CD4-positive, alpha-beta T cell treated with Interleukin-15 for 1 hour (primary cell): ENCODE data around the gene LGALS7.
A peak's percentile ranks its signal among the peaks of the same experiment; 100 is the strongest.

Experiments
- DNase-seq: peaks from one replicate; pipeline ENCODE4 v3.0.0-alpha.2; 2020

LGALS7 gene

DNA sequence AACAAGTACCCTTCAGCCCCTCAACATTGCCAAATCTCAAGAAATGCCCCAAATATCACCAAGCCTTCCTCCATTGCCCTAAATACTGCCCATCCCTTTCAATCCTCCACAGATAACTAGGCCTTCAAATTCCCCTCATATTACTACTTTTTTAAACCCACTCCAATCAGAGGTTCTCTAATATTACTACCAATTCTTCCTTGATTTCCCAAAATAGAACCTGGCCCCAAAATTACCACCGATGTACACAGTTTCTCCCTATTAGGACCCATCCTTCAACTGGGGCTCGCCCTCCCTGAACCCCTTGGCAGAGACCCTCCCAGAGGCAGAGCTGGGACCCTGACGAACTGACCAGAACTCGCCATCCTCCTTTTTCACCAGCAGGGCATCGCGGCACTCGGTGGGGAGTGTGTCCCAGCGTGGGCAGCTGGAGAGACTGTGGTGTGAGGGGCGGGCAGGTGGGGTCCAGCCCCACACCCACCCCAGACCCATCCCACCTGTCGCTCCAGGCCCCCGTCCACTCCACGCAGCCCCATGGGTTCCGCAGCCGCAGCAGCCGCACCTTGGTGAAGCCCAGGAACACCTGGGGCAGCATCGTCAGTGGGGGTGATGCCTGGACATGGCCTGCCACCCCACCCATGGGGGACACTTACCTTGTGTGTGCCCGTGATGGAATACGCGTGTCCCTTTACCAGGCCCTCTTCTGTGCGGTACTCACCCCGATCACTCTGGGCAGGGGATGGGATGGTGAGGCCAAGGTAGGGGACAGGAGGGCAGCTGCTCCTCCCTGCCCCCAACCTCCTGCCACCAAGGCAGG lies 35.2 kb downstream of the LGALS7 start:
- no peak for DNase-seq

DNA sequence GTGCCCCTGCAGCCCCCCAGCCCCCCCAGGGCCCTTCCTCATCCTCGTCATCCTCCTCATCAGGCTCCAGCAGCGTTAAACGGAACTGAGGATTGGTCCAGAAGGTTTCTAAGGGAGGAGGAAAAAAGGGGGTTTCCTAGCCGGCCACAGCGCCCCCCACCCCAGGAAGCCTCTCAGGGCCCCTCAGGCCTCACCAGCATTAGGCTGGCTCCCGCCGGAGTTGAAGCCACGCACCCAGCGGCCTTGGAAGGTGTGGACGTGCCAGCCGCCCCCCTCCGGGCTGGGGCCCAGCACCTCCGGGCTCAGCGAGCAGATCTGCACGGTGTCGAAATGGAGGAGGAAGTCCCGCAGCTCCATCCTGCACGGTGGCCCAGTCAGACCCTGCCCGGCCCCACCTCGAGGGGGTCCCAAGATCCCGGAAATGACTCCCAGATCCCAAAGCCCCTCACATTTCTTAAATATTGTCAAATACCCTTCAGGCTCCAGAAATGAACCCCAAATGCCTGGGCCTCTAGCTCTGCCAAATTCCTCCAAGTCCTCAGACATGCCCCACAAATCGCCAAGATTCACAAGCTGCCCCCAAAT lies 35.9 kb downstream of the LGALS7 start:
- no peak for DNase-seq

DNA sequence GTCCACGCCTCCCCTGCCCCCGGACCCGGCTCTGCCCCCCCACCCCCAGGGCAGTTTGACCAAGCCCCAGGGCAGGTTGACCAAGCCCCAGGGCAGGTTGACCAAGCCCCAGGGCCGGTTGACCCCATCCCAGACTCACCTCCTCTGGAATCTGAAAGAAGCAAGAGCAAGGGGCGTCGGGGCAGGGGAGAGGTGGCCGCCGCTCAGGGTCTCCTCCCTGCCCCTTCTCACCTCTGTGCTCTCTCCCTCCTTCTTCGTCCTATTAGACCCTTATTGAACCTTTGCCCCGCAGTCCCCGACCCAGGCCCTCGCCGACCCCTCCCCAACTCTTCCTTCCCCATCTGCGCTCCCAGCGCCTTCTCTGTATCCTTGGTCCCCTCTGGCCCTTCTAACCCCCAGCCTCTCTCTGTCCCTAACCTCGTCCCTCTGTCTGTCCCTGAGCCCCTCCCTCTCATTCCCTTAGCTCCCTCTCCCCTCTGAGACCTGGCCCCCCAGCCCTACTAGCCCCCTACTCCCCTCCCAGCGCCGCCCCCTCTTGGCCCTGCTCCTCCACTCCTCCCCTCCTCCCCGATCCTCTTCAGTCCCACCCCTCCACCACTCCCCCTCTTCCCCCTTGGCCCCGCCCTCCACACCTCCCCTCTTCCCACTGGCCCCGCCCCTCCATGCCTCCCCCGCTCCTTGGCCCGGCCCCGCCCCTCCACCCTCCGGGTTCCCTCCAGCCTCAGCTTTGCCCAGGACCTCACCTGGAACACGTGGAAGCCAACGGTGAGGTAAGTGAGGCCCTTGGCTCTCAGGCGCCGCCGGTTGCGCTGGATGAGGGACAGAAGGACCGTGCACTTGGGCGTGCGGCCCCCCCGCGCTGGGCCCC lies 36.7 kb downstream of the LGALS7 start:
- DNase-seq, result peak; percentile 70

DNA sequence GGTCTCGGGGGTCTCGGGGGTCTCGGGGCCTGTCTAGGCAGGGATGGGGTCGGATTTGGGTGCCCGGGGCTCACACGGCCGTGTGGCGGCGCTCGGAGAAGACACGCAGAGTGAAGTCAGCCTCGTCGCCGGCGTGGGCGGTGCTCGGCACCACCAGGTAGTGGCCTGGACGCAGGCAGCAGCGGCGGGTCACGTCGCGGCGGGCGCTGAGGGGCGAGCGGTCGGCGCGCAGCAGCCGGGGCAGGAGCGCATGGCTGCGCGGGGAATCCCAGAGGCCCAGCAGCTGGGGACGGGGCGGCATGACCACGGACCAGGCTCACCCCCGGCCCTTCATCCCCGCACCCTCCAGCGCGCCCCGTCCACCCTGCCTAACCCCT lies 37.3 kb downstream of the LGALS7 start:
- DNase-seq, result peak; percentile 67

DNA sequence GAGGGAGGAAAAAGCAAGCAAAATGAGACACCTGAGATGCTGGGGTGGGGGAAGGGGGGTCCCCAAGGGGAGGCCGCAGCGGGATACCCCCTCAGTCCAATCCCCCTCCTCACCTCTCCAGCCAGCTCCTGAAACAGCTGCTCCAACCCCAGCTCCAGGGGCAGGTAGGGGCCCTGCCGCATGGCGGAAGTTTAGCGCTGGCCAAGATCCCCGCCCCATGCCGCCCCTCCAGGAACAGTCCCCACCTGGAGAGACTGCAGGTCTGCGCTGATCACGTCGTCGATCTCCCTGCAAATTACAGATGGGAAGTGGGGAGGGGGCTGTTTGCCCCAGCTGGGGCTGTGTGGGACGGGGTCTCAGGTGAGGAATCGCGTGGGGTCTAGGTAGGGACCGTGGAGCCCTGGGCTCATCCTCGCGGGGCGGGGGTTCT lies 38.0 kb downstream of the LGALS7 start:
- DNase-seq, result no peak

DNA sequence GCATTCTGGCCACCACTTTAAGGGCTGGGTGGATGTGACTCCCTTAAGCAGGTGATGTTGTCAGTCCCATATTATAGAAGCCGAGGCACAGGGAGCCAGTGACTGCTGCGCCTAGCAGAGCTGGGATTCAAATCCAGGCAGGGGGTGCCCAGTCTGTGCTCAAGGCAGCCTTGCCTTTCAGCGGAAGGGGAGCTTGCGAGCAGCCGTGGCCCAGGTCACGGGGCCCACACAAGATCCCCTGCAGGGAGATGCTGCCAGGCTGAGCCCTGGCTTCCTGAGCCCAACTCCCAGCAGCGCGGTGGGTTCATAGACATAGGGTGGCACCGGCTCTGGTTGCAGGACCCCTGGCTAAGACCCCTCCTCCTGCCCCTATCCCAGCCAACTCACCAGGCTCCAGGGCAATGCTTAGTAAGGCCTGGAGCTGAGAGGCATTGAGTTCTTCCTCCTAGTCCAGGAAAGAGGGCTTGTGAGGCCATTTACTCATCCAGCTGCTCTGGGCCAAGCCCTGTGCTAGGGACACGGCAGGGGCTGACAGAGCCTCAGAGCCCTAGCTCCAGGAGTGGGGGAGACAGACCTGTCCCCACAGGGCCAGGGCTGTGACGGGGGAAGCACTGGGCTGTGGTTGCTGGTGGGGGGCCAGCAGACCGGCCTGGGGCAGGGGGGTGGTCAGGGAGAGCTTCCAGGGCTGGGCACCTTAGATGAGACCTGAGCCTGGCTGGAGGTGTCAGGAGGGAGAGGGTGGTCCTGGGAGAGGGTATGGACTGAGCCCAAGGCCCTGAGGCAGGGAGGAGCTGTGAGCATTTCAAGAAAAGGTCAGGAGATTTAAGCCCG lies 38.7 kb downstream of the LGALS7 start:
- peak; percentile 36 for DNase-seq

DNA sequence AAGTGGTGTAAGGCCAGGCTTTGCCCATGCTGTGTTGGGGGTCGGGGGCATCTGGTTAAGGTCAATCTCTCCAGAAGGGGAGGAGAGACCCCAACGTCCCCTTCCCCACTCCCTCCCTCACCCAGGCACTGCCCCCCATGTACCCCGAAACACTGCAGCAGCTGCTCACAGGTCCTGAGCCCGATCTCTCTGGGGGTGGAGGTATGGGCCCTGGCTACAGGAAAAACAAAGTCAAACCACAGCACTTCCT lies 39.2 kb downstream of the LGALS7 start:
- DNase-seq, result no peak

DNA sequence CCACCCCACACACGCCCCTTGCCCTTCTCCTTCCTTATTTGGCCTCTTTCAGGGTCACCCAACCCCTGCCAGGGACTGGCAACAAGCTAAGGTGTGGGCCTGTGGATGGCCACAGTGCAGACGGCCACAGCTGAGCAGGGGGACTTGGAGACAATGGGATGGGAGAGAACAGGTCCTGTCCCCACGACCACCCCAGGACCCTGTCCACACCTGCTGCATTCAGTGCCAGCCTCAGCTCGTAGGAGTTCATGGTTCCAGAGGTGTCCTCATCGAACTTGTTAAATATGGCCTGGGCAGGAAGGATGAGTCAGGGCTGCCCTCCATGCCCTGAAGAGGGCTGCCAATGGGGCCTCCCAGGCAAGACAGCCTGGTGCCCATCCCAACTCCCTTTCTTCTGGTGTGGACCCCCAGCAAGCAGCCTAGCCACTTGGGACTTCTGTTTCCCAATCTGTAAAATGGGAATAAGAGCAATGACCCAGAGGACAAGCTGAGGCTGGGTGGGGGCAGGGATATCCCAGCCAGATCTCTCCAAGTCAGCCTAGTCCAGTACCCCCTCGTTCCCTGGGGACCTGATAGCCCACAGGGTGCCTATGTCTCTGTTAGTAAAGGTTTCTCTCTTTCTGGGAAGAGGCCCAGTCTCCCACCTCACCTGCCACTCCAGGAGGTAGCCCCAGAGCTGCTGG lies 39.7 kb downstream of the LGALS7 start:
- no peak for DNase-seq

DNA sequence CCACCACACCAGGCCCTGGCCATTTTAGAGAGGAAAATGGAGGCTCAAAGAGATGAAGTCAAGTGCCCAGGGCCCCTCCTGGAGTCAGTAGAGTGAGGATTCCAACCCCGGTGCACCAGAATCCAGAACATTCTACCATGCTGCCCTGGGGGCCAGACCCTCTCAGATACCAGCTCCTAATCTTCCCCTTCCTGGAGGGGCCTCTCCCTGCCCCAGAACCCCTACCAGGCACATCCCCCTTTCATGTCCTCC lies 40.1 kb downstream of the LGALS7 start:
- no peak for DNase-seq

DNA sequence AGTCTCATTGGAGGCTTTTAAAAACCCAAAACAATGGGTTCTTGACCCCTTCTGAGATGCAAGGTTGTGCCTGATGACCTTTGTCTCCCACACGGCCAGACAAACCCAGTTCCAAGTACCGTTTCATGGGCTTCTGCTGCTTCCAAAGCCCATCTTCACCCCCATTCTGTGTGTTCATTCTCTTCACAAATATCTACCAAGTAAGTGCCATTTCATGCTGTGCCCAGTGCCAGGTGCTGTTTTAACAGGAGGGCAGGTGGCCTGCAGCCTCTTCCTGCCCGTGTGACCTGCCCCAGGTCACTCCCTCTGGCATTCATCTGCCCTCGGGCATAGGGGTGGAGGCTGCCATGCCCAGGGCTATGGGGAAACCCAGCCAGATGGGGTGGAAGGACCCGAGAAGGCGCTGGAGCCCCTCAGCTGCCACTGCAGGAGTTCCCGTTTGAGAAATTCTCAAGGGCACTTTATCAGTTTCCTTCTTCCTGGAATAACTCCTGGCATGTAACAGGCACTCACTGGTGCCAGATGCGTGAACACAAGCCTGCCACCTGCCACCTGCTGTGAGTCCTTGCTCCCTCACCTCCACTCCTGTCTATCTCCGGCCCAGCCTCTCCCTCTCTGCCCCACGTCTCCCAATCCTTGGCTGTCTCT lies 41.5 kb downstream of the LGALS7 start:
- no peak for DNase-seq

DNA sequence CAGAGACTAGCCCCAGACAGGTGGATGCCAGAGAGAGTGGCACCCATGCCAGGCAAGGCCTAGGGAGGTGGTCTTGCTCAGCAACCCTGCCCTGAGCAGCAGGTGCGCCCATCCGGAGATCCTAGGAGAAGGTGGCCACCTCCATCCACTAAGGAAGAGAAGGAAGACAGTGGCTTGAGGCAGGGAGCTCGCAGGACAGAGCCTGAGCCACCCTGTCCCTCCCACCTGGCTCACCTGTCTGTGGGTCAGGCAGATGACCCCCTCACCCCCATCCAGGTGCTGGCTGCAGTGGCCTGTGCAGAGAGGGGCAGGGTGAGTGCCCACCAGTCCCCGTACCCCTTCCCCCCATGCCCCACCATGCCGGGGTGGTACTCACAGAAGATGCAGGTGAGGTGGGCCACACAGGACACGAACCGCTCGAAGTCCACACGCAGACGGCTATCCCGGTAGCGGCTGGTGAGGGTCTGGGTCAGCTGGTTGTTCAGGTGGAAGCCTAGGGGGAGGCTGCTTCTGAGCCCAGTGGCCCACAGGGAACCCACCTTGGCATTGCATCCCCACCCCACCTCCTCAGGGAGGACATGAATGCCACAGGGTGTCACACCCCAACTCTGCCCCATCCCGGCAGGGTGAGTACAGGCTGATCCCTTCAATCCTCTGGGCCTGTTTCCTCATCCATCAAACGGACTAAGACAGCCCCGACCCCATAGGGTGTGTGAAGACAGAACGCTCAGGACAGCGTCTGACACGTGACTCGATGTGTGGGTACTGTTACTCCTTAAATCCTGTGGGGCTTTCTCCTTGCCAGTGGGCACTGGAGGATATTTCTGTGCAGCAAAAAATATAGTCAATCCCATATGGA lies 42.4 kb downstream of the LGALS7 start:
- no peak for DNase-seq

DNA sequence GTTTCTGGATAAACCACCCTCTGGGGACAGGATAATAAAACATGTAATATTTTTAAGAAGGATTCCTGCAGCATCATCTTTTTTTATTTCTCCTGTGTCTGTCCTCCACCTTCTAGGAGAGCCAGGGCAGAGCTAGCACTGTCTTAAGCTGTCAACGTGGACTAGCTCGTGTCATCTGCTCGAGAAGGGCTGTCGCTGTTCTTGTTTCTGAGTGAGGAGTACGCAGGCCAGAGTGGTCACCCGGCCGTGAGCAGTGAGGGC lies 42.9 kb downstream of the LGALS7 start:
- DNase-seq, result no peak

DNA sequence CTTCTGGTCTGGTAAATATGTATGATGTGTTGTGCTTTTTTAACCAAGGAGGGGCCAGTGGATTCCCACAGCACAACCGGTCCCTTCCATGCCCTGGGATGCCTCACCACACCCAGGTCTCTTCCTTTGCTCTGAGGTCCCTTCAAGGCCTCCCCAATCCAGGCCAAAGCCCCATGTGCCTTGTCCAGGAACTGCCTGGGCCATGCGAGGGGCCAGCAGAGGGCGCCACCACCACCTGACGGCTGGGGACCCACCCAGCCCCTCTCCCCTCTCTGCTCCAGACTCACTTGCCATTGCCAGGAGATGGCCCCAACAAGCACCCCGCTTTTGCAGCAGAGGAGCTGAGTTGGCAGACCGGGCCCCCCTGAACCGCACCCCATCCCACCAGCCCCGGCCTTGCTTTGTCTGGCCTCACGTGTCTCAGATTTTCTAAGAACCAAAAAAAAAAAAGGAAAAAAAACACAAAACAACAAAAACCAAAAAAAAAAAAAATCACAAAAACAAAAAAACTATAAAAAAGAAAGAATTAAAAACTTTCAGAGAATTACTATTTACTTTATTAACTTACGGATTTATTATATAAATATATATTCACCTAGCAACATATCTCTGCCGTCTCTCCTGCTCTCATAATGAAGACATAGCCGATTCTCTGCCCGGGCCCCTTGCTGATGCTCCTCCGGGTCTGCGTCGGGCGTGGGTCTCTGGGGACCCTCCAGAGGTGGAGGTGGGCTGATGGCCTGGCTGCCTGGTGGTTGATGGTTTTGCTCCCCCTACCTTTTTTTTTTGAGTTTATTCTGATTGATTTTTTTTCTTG lies 43.5 kb downstream of the LGALS7 start:
- peak; percentile 76 for DNase-seq

DNA sequence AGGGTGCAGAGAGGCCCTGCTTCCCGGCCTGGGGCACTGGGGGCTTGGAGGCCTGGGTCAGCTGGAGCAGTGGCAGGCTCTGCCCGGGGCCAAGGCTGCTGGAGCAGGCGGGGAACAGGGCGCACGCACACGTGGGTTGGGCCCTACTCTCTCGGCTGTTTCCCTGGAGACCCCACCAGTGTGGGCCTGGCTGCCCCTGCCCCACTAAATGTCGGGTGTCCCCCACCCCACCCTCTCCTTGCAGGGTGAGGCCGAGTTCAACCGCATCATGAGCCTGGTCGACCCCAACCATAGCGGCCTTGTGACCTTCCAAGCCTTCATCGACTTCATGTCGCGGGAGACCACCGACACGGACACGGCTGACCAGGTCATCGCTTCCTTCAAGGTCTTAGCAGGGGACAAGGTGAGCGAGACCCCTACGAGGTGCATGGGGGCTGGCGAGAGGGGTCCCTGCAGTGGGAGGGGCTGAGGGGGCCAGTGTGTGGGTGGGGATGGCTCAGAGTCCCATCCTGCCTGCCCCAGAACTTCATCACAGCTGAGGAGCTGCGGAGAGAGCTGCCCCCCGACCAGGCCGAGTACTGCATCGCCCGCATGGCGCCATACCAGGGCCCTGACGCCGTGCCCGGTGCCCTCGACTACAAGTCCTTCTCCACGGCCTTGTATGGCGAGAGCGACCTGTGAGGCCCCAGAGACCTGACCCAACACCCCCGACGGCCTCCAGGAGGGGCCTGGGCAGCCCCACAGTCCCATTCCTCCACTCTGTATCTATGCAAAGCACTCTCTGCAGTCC lies 44.4 kb downstream of the LGALS7 start:
- no peak for DNase-seq

DNA sequence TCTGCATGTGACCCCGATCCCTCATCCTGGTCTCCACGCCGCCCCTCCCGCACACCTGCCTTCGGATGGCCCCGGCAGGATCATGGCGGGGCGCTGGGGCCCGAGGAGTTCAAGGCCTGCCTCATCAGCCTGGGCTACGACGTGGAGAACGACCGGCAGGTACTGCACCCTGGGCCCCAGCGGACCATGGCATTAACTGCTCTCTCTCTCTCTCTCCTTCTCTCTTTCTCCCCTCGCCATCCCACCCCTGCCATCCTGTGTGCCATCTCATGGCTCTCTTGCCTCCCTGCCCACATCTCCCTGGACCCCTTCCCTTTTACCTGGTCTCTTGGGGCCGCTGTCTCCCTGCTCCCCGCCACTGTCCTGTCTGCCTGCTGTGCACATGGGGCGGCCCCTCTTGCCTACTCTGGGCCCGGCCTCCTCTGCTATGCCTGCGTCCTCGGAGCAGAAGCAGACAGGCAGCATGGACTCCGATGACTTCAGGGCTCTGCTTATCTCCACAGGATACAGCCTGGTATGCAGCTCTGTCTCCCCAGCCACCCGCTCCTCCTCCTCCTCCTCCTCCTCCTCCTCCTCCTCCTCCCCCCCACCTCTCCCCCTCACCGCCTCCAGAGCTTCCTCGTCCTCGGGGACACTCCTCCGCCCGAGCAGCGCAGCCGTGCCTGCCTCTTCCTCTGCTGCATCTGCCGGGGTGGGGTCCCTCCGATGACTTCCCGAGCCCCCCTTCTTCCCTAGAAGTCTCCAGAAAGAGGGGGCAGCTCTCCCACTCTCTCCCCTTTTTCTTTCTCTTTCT lies 45.3 kb downstream of the LGALS7 start:
- no peak for DNase-seq

DNA sequence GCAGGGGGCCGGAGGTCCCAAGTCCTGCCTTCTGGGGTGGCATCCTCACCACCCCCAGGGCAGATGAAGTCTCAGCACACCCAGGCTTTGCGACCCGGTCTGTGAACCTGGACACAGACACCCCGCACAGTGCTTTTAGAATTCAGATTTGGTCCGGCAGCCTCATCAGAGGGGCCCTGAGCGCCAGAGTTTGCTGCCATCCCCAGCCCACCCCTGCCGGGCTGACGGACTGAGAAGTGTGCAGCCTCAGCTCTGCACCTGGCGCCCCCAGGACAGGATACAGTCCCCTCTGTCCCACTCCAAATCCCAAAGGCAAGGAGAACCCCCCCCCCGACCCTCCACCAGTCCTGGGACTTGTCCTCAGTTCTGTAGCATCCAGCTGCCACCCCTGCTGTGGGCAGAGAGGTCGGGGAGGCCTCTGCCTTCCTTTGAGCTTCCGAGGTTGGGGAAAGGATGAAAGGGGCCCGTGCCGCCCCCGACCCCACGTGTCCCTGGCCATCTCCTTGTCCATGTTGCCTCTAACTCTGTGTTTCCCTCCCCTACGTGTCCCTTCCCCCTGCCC lies 45.9 kb downstream of the LGALS7 start:
- no peak for DNase-seq

DNA sequence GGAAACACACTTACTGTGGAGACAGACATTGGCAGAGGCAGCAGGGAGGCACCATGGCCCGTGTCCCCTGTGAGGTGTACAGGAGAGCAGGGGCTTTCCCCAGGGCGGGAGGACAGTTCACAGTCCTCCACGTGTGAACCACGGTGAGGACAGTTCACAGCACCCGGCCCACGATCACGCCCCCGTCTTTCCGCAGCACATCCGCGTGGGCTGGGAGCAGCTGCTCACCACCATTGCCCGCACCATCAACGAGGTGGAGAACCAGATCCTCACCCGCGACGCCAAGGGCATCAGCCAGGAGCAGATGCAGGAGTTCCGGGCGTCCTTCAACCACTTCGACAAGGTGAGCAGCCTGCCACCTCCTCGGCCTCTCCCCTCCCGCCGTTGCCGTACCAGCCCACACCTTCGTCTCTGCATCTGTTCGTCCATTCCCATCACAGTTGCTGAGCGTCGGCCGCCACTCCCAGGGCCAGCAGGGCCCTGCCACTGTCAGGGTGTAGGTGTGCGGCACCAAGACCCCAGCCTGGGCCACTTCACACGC lies 46.5 kb downstream of the LGALS7 start:
- DNase-seq, result peak; percentile 54

DNA sequence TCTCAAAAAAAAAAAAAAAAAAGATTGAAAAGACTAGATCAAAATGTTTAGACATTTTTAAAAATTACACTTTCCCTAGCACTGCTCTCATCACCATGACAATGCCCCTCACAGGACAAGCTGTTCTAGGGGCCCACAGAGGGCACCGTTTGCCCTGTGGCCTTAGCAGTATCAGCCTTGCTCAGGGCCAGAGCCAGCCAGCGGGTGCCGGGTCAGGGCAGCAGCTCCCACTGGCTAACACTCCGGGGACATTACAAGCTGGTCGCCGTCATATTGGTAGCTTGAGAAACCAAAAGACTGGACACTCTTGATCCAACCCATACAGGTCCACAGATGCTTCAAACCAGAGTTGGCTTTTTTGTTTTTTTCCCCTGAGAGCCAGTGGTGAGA lies 47.0 kb downstream of the LGALS7 start:
- no peak for DNase-seq
